Measurements from ENCODE around the gene VAMP3.

DNA sequence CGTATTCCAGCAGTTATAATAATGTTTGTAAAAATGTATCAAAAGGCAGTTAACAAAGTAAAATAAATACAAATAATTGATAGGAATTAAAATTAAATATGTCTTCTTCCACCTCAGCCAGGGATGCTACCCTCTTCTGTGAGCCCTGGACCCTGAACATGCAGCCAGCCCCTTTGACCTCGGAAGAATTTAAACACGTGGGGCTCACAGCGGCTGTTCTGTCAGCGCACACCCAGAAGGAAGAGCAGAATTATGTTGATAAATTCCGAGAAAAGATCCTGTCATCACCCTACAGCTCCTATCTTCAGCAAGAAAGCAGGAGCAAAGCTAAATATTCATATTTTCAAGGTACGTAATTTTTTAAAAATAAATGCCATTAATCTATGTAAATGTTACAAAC, 55.3 kb downstream of the VAMP3 start:
- TF ChIP-seq CTCF (conservative IDR thresholded peaks at IDR 0.05; ENCODE audit: low read length) = no peak
- no peak for TF ChIP-seq EZH2phosphoT487 (IDR thresholded peaks at IDR 0.05; ENCODE audit: borderline replicate concordance)
